Breast epithelium (tissue), 3 donors: Measurements from ENCODE around the gene SPARC.

Experiments used
- POLR2A ChIP-seq: fragments of 450-650 bp; IDR thresholded peaks from one replicate; pipeline ENCODE4 v1.6.1; 2016; ENCODE audit warnings: antibody characterized with exemption, mild to moderate bottlenecking, moderate library complexity
- TF ChIP-seq, protein P1 (sequence below), 3 donors: fragments of 450-650 bp; IDR thresholded peaks; one replicate each; pipeline ENCODE4 v1.5.1; 2016 to 2017; ENCODE audit warnings: antibody characterized with exemption in 3 of 3, mild to moderate bottlenecking in 3 of 3, moderate library complexity in 3 of 3

DNA sequence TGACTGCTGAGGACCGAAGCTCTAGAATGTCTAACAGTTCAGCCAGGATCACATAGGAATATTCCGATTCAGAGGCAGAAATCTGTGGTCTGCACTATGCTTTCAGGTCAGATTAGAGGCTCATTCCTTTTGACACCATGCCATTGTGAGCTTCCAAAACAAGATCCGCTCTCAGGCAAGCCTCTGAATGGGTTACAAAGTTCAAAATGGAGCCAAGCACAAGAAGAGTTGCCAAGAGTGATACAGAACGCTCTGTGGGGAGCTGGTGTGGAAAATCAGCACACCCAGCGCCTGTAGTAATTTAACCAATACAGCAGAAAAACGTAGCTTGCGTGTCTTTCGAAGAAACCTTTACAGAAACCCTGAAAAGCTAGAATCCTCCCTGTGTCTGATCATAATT, 62.2 kb downstream of the SPARC start:
- TF ChIP-seq POLR2A, result no peak
- TF ChIP-seq, protein P1, sequence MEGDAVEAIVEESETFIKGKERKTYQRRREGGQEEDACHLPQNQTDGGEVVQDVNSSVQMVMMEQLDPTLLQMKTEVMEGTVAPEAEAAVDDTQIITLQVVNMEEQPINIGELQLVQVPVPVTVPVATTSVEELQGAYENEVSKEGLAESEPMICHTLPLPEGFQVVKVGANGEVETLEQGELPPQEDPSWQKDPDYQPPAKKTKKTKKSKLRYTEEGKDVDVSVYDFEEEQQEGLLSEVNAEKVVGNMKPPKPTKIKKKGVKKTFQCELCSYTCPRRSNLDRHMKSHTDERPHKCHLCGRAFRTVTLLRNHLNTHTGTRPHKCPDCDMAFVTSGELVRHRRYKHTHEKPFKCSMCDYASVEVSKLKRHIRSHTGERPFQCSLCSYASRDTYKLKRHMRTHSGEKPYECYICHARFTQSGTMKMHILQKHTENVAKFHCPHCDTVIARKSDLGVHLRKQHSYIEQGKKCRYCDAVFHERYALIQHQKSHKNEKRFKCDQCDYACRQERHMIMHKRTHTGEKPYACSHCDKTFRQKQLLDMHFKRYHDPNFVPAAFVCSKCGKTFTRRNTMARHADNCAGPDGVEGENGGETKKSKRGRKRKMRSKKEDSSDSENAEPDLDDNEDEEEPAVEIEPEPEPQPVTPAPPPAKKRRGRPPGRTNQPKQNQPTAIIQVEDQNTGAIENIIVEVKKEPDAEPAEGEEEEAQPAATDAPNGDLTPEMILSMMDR (IDR thresholded peaks at IDR 0.05), result no peak
